Endothelial cell of umbilical vein (primary cell): ENCODE measurements around the gene MIEF1. TPM values are rescaled to one million over a fixed set of nuclear protein-coding genes. Genes with fewer than 3 reads are reported as not detected.

Experiments
- BruUV-seq: library from RNA; stranded (reverse); fragments of 400-500 nt; replicated peaks from 2 replicates; lab custom pipeline; 2021; lab: Mats Ljungman, UMichigan
- CTCF ChIA-PET: fragments of 300-600, 350-600 bp; sonication (Branson Sonifier 250); formaldehyde crosslinking; loops from one replicate; lab custom pipeline; 2021; ENCODE audit warnings: antibody characterized with exemption, inconsistent platforms; lab: Charles Lee
- POLR2A ChIA-PET: fragments of 300-600, 350-600 bp; sonication (Branson Sonifier 250); formaldehyde crosslinking; loops from one replicate; lab custom pipeline; 2021; ENCODE audit warnings: antibody characterized with exemption, inconsistent platforms; lab: Charles Lee
- DNase-seq: peaks from one replicate; pipeline ENCODE4 v3.0.0-alpha.2; 2011; ENCODE audit warnings: low read depth, low spot score
- FAIRE-seq: peaks from 2 replicates; lab custom pipeline; 2011; peaks lifted over from hg19 to GRCh38; lab: Jason Lieb, UNC
- H2AFZ ChIP-seq: 2 replicates; pipeline ENCODE4 v1.6.0; 2012; ENCODE audit warnings: low read depth, low read length, control low read depth, inconsistent platforms
- H3K27ac ChIP-seq: 2 replicates; pipeline ENCODE4 v1.5.1; 2011; ENCODE audit warnings: low read depth, mild to moderate bottlenecking, control low read depth, low read length, moderate library complexity; ENCODE audit not compliant: insufficient read depth
- H3K27me3 ChIP-seq, 2 experiments: 2 replicates each; pipeline versions ENCODE4 v1.6.0 to v1.6.1; 2011; ENCODE audit warnings: low read length in 2 of 2, mixed read lengths in 1 of 2; ENCODE audit not compliant: control insufficient read depth in 2 of 2, insufficient read depth in 2 of 2
- H3K36me3 ChIP-seq, 2 experiments: 2 replicates in 1 of 2; 3 replicates in 1 of 2; pipeline ENCODE4 v1.5.1; 2011; ENCODE audit warnings: low read length in 2 of 2, mild to moderate bottlenecking in 1 of 2, moderate library complexity in 1 of 2; ENCODE audit not compliant: control insufficient read depth in 2 of 2, insufficient read depth in 2 of 2; ENCODE audit errors: extremely low read depth in 1 of 2
- H3K4me1 ChIP-seq: 3 replicates; pipeline ENCODE4 v1.5.1; 2011; ENCODE audit warnings: mild to moderate bottlenecking, low read length; ENCODE audit not compliant: control insufficient read depth, insufficient read depth; ENCODE audit errors: extremely low read depth
- H3K4me2 ChIP-seq: 2 replicates; pipeline ENCODE4 v1.6.1; 2011; ENCODE audit warnings: low read length, control low read depth, mixed read lengths; ENCODE audit not compliant: insufficient read depth
- H3K4me3 ChIP-seq, 3 experiments: fragments of 200-600 bp in 1 of 3; sonication (generic), shearing (Covaris generic) in 1 of 3; replicated peaks in 1 of 3; 2 replicates each; pipeline ENCODE4 v1.5.1; 2011 to 2016; ENCODE audit warnings: control low read depth in 3 of 3, low read length in 3 of 3, mild to moderate bottlenecking in 2 of 3, inconsistent platforms in 1 of 3, low read depth in 1 of 3, moderate library complexity in 1 of 3; ENCODE audit not compliant: insufficient read depth in 1 of 3
- H3K79me2 ChIP-seq: 2 replicates; pipeline ENCODE4 v1.6.0; 2012; ENCODE audit warnings: low read length, inconsistent platforms; ENCODE audit not compliant: control insufficient read depth, insufficient read depth
- H3K9ac ChIP-seq: replicated peaks from 2 replicates; pipeline ENCODE3; 2011; ENCODE audit warnings: low read length, control low read depth; ENCODE audit not compliant: insufficient read depth; ENCODE audit errors: extremely low read depth
- H3K9me1 ChIP-seq: replicated peaks from 3 replicates; pipeline ENCODE4 v1.6.0; 2011; ENCODE audit warnings: mild to moderate bottlenecking, low read length; ENCODE audit not compliant: control insufficient read depth, insufficient read depth; ENCODE audit errors: extremely low read depth
- H3K9me3 ChIP-seq: replicated peaks from 2 replicates; pipeline ENCODE4 v1.5.1; 2012; ENCODE audit warnings: low read length, inconsistent platforms; ENCODE audit not compliant: control insufficient read depth, insufficient read depth
- H4K20me1 ChIP-seq: replicated peaks from 2 replicates; pipeline ENCODE3; 2011; ENCODE audit warnings: mild to moderate bottlenecking, low read length; ENCODE audit not compliant: control insufficient read depth, insufficient read depth; ENCODE audit errors: extremely low read depth
- EZH2 ChIP-seq: IDR thresholded peaks from 2 replicates; pipeline ENCODE4 v1.6.1; 2012; ENCODE audit warnings: borderline replicate concordance, low read depth, mild to moderate bottlenecking, moderate library complexity, low read length, inconsistent platforms; ENCODE audit not compliant: severe bottlenecking
- GATA2 ChIP-seq: IDR thresholded peaks from 2 replicates; pipeline ENCODE4 v1.7.0; 2011; ENCODE audit warnings: low read depth, mild to moderate bottlenecking, moderate library complexity, mixed read lengths, low read length; ENCODE audit not compliant: insufficient read length, insufficient read depth
- JUN ChIP-seq: IDR thresholded peaks from 2 replicates; pipeline ENCODE4 v1.6.1; 2011; ENCODE audit warnings: borderline replicate concordance, low read depth; ENCODE audit not compliant: insufficient read length, insufficient read depth
- MYC ChIP-seq: IDR thresholded peaks from one replicate; pipeline ENCODE4 v1.6.1; 2011; ENCODE audit warnings: mild to moderate bottlenecking, low read depth, low read length
- POLR2AphosphoS5 ChIP-seq: IDR thresholded peaks from 2 replicates; pipeline ENCODE4 v1.6.1; 2012; ENCODE audit warnings: low read depth, mild to moderate bottlenecking, control low read depth, low read length, moderate library complexity; ENCODE audit not compliant: insufficient read depth
- dilution Hi-C: fragments of 300-500 bp; cut with MboI; formaldehyde crosslinking; loops from one replicate; pipeline ENCODE4 v1.15.0; 2019; ENCODE audit warnings: low sequenced_read_pairs; ENCODE audit not compliant: extremely low pct_ligation_motif_present
- intact Hi-C: fragments of 100-400 bp; cut with micrococcal nuclease; formaldehyde crosslinking; loops from one replicate; pipeline ENCODE4 v1.10.0; 2022
- polyA plus RNA-seq, 4 experiments: library from polyadenylated mRNA; depleted of rRNA in 3 of 4; stranded (reverse) in 3 of 4; unstranded in 1 of 4; fragments of >200 nt; gene quantifications; 2 replicates each; pipeline versions ENCODE4 v1.2.1 to v1.2.3, GENCODE V29; 2011 to 2012; ENCODE audit warnings: missing spikeins in 1 of 4
- total RNA-seq: library from RNA; stranded (reverse); gene quantifications from 2 replicates; pipeline ENCODE4 v1.2.3, GENCODE V29; 2021

Gene MIEF1
- total and polyA plus RNA-seq, 2 donors (not counting 3 experiments of a cell fraction or from before 2014, with no cell fraction given) = 14.2 to 31.1 TPM

GRCh38 chr22:39457198-39457555 lies 44.9 kb upstream of the MIEF1 start:
- H3K4me1 ChIP-seq = no peaks in the 10 kb centered on the region
- H3K9me3 ChIP-seq = no peaks in the 10 kb centered on the region
- no peaks in the 10 kb centered on the region for H3K79me2 ChIP-seq
- H3K9ac ChIP-seq = no peak overlapping the region
- no peak overlapping the region for H3K27ac ChIP-seq
- ChIA-PET POLR2A (no interaction called here), CTCF (no interaction called here)
- no peak overlapping the region for H3K4me2 ChIP-seq
- no TSS peak for BruUV-seq
- dilution Hi-C loops = no loop called here
- H4K20me1 ChIP-seq = no peaks in the 10 kb centered on the region
- H3K27me3 ChIP-seq = peaks cover 26 to 28% of the 10 kb centered on the region in 2 experiments
- no peaks in the 10 kb centered on the region for H3K9me1 ChIP-seq
- DNase-seq = no peak
- FAIRE-seq = no peak
- peak; percentile 23 for TF ChIP-seq EZH2
- no peak for TF ChIP-seq GATA2
- no peak overlapping the region for H2AFZ ChIP-seq
- H3K36me3 ChIP-seq = no peaks in the 10 kb centered on the region
- H3K4me3 ChIP-seq = no peak overlapping the region
- intact Hi-C loops = no loop called here

- CTCF ChIA-PET = interaction anchor here (0.7 kb wide), 1 partner anchor 21 kb away, joined by 3 read pairs; no protein-coding TSS in a partner anchor
- Histone ChIP-seq H3K4me2 (no peak overlapping the region), H4K20me1 (no peaks in the 10 kb centered on the region), H3K9me3 (no peaks in the 10 kb centered on the region), H3K4me3 (no peak overlapping the region), H2AFZ (no peak overlapping the region), H3K36me3 (no peaks in the 10 kb centered on the region), H3K9me1 (no peaks in the 10 kb centered on the region), H3K27me3 (peaks cover 26 to 28% of the 10 kb centered on the region in 2 experiments), H3K9ac (no peak overlapping the region), H3K4me1 (no peaks in the 10 kb centered on the region), H3K79me2 (no peaks in the 10 kb centered on the region), H3K27ac (no peak overlapping the region)
- no TSS peak for BruUV-seq
- intact Hi-C loops = no loop called here
- POLR2A ChIA-PET = no interaction called here
- DNase-seq = no peak
- no peak for TF ChIP-seq MYC
- TF ChIP-seq POLR2AphosphoS5 = no peak
- no peak for TF ChIP-seq JUN
- TF ChIP-seq EZH2 = peak; percentile 87
- dilution Hi-C loops = no loop called here
- no peak for FAIRE-seq
Measured at GRCh38 chr22:39457556-39458443, 44.3 kb upstream of the MIEF1 start.
